Vagina (tissue), 2 donors: ENCODE measurements around the gene MED15. TPM values are rescaled to one million over a fixed set of nuclear protein-coding genes. Genes with fewer than 3 reads are reported as not detected.
"Not testable (repeated sequence)": the region's sequence is repeated elsewhere in the genome, so short reads cannot be mapped to it uniquely, and the experiment has no call there.

Experiments used
- DNase-seq, 2 donors: peaks; one replicate each; pipeline ENCODE4 v3.0.0-alpha.2; 2017; ENCODE audit errors: extremely low spot score in 2 of 2
- H3K27ac ChIP-seq: fragments of 200-600 bp; sonication (generic); one replicate; pipeline ENCODE4 v1.5.1; 2019
- H3K27me3 ChIP-seq: fragments of 200-600 bp; sonication (generic); one replicate; pipeline ENCODE4 v1.5.1; 2019
- H3K36me3 ChIP-seq, 2 donors: fragments of 200-600 bp; sonication (generic); one replicate each; pipeline ENCODE4 v1.5.1; 2017 to 2019
- H3K4me1 ChIP-seq: fragments of 200-600 bp; sonication (generic); one replicate; pipeline ENCODE4 v1.5.1; 2019
- H3K4me3 ChIP-seq, 2 donors: fragments of 200-600 bp; sonication (generic); 1 replicate in 1 of 2; 2 replicates in 1 of 2; pipeline ENCODE4 v1.5.1; 2016 to 2019
- H3K9me3 ChIP-seq: fragments of 200-600 bp; sonication (generic); one replicate; pipeline ENCODE4 v1.5.1; 2019
- CTCF ChIP-seq, 3 experiments: fragments of 450-650 bp in 2 of 3; fragments of 200-600 bp in 1 of 3; sonication (generic) in 1 of 3; IDR thresholded peaks; one replicate each; pipeline ENCODE4 v1.5.1; 2017 to 2019; ENCODE audit warnings: antibody characterized with exemption in 3 of 3, mild to moderate bottlenecking in 2 of 3, moderate library complexity in 2 of 3
- POLR2A ChIP-seq, 2 donors: fragments of 450-650 bp; IDR thresholded peaks; one replicate each; pipeline ENCODE4 v1.6.1; 2017; ENCODE audit warnings: antibody characterized with exemption in 2 of 2, mild to moderate bottlenecking in 2 of 2, moderate library complexity in 2 of 2
- POLR2AphosphoS5 ChIP-seq, 2 donors: sonication (generic); formaldehyde crosslinking; IDR thresholded peaks; one replicate each; pipeline ENCODE4 v1.9.0; 2017; ENCODE audit warnings: antibody characterized with exemption in 2 of 2, mild to moderate bottlenecking in 2 of 2, low read depth in 1 of 2; ENCODE audit not compliant: insufficient read depth in 1 of 2
- intact Hi-C: fragments of 100-400 bp; cut with DNase I; formaldehyde crosslinking; loops from one replicate; pipeline ENCODE4 v1.15.1; 2023
- total RNA-seq: library from RNA; depleted of rRNA; stranded (reverse); fragments of >200 nt; gene quantifications from one replicate; pipeline ENCODE4 v1.2.3, GENCODE V29; 2016

MED15 gene
- total RNA-seq, 1 donor from 2014 or later: 72.2 TPM

- Histone ChIP-seq H3K27ac (no peak overlapping the region), H3K9me3 (no peaks in the 10 kb centered on the region), H3K4me3 (no peak overlapping the region), H3K4me1 (peaks cover 28% of the 10 kb centered on the region), H3K36me3 (no peaks in the 10 kb centered on the region), H3K27me3 (no peaks in the 10 kb centered on the region)
- intact Hi-C loops: loop anchor here (10.0 kb wide), 1 partner anchor 73 kb away; no protein-coding TSS in a partner anchor
- no peak for DNase-seq
- TF ChIP-seq POLR2A (IDR thresholded peaks at IDR 0.05): no peak
These were observed 10.0 kb upstream of the MED15 start for GRCh38 chr22:20497426-20497825.

- TF ChIP-seq CTCF (IDR thresholded peaks at IDR 0.05): no peak
- no peak for TF ChIP-seq POLR2AphosphoS5 (IDR thresholded peaks at IDR 0.05; ENCODE audit: insufficient read depth in 1 of 2, low read depth in 1 of 2)
- no peak for TF ChIP-seq POLR2A (IDR thresholded peaks at IDR 0.05)
- no peaks in the 10 kb centered on the region for H3K36me3 ChIP-seq
- intact Hi-C loops: loop anchor here (10.0 kb wide), 1 partner anchor 74 kb away; no protein-coding TSS in a partner anchor
- no peak for DNase-seq
- no peaks in the 10 kb centered on the region for H3K27me3 ChIP-seq
- H3K27ac ChIP-seq: no peak overlapping the region
- no peaks in the 10 kb centered on the region for H3K9me3 ChIP-seq
- H3K4me3 ChIP-seq: no peak overlapping the region
- peaks cover 17% of the 10 kb centered on the region for H3K4me1 ChIP-seq
These were observed 8.5 kb upstream of the MED15 start for GRCh38 chr22:20498913-20499312.

GRCh38 chr22:20499769-20500168 lies 7.6 kb upstream of the MED15 start:
- peaks cover 9% of the 10 kb centered on the region for H3K4me1 ChIP-seq
- no peaks in the 10 kb centered on the region for H3K27me3 ChIP-seq
- no peak for DNase-seq
- TF ChIP-seq POLR2AphosphoS5 (IDR thresholded peaks at IDR 0.05; ENCODE audit: insufficient read depth in 1 of 2, low read depth in 1 of 2) (no peak), POLR2A (IDR thresholded peaks at IDR 0.05) (no peak), CTCF (IDR thresholded peaks at IDR 0.05) (no peak)
- no peaks in the 10 kb centered on the region for H3K36me3 ChIP-seq
- intact Hi-C loops: loop anchor here (10.0 kb wide), 2 partner anchors 75 to 415 kb away; partner anchors contain the start of gene CRKL
- no peak overlapping the region for H3K27ac ChIP-seq
- H3K4me3 ChIP-seq: no peak overlapping the region
- H3K9me3 ChIP-seq: no peaks in the 10 kb centered on the region

GRCh38 chr22:20503816-20504215 lies 3.6 kb upstream of the MED15 start:
- no peak for DNase-seq
- H3K9me3 ChIP-seq: no peaks in the 10 kb centered on the region
- H3K4me1 ChIP-seq: peaks cover 9% of the 10 kb centered on the region
- no peaks in the 10 kb centered on the region for H3K36me3 ChIP-seq
- no peak overlapping the region for H3K4me3 ChIP-seq
- intact Hi-C loops: loop anchor here (10.0 kb wide), 1 partner anchor 411 kb away; the partner anchor contains the start of gene CRKL
- no peak for TF ChIP-seq POLR2AphosphoS5 (IDR thresholded peaks at IDR 0.05; ENCODE audit: insufficient read depth in 1 of 2, low read depth in 1 of 2)
- no peak for TF ChIP-seq CTCF (IDR thresholded peaks at IDR 0.05)
- TF ChIP-seq POLR2A (IDR thresholded peaks at IDR 0.05): no peak
- no peaks in the 10 kb centered on the region for H3K27me3 ChIP-seq
- H3K27ac ChIP-seq: no peak overlapping the region

- H3K36me3 ChIP-seq, H3K4me3 ChIP-seq: not testable (repeated sequence)
- intact Hi-C loops: loop anchor here (10.0 kb wide), 1 partner anchor 410 kb away; the partner anchor contains the start of gene CRKL
These were observed 3.0 kb upstream of the MED15 start for GRCh38 chr22:20504293-20504922.

GRCh38 chr22:20506543-20507252 lies 712 bp upstream of the MED15 start:
- H3K36me3 ChIP-seq: no peaks in the 10 kb centered on the region
- no peaks in the 10 kb centered on the region for H3K27me3 ChIP-seq
- no peak for TF ChIP-seq CTCF (IDR thresholded peaks at IDR 0.05)
- no peaks in the 10 kb centered on the region for H3K9me3 ChIP-seq
- peak overlapping the region; percentile 94 for H3K27ac ChIP-seq
- peak overlapping the region; percentile 84 to 93 for H3K4me3 ChIP-seq
- peaks cover 37% of the 10 kb centered on the region for H3K4me1 ChIP-seq
- no peak for DNase-seq
- intact Hi-C loops: loop anchor here (5.0 to 10.0 kb wide), 2 partner anchors 46 to 408 kb away; partner anchors contain the start of gene CRKL

More at GRCh38 chr22:20504293-20504922, 3.0 kb upstream of the MED15 start:
- not testable (repeated sequence) for H3K9me3 ChIP-seq, H3K27me3 ChIP-seq, H3K27ac ChIP-seq, DNase-seq
- peaks cover 15% of the 10 kb centered on the region for H3K4me1 ChIP-seq

- H3K36me3 ChIP-seq, H3K27me3 ChIP-seq, DNase-seq, H3K9me3 ChIP-seq: not testable (repeated sequence)
- Histone ChIP-seq H3K27ac (peak overlapping the region; percentile 94), H3K4me3 (peak overlapping the region; percentile 84 to 93), H3K4me1 (peaks cover 40% of the 10 kb centered on the region)
- intact Hi-C loops: loop anchor here (5.0 to 10.0 kb wide), 2 partner anchors 44 to 407 kb away; partner anchors contain the start of gene CRKL
These were observed 801 bp downstream of the MED15 start for GRCh38 chr22:20508067-20508755.
